Measurements from ENCODE around the gene KY.

Gene KY

DNA sequence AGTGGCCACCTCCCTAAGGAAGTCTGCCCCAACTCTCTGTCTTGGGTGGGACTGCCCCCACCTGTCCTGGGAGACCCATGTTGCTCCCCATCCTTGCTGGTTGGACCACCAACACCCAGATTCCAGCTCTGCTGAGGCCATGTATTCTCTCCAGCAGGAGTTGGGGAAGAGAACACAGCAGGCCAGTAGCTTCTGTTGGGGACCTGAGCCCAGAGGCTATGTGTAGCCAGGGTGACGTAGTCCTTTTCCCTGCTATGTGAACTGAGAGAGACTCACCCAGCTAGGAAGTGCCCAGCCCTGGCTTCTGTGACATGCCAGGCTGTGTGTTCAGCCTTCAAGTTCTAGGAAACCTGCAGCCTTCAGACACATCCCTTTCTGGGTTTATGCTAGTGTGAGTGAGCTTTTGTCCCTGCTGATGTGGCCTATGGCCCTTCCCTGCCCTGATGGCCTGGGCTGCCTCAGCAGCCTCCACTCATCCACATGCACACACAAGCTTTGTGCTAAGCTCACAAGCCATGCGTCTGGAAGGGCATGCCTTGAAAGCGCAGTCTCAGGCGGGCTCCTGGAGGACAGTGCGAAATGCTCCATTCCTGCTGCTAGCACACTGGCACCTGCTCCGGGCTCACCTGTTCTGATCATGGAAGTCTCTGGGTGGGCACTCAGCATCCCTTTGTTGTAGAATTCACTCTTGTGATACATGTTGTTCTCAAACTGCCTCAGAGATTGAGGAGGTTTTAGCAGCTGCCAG, 42.6 kb downstream of the KY start:
- Histone ChIP-seq H3K9me3 (ENCODE audit: control insufficient read depth, insufficient read depth, low read length) (no peaks in the 10 kb centered on the region), H3K27me3 (ENCODE audit: control insufficient read depth, low read length) (no peaks in the 10 kb centered on the region), H3K4me3 (ENCODE audit: low read length) (no peak overlapping the region), H3F3A (ENCODE audit: control insufficient read depth, insufficient read depth) (no peaks in the 10 kb centered on the region), H3K27ac (ENCODE audit: low read depth, low read length) (no peak overlapping the region), H3K36me3 (ENCODE audit: control insufficient read depth, low read length) (no peaks in the 10 kb centered on the region), H3K4me2 (ENCODE audit: low read length) (no peak overlapping the region), H3K9me2 (replicated peaks; ENCODE audit: control insufficient read depth, low read length) (no peaks in the 10 kb centered on the region), H3K79me2 (ENCODE audit: control insufficient read depth, low read length) (no peaks in the 10 kb centered on the region), H4K20me1 (ENCODE audit: control insufficient read depth, insufficient read depth, low read depth, low read length) (no peaks in the 10 kb centered on the region), H3K4me1 (ENCODE audit: control insufficient read depth, low read length) (no peaks in the 10 kb centered on the region)
- TF ChIP-seq, protein P1, sequence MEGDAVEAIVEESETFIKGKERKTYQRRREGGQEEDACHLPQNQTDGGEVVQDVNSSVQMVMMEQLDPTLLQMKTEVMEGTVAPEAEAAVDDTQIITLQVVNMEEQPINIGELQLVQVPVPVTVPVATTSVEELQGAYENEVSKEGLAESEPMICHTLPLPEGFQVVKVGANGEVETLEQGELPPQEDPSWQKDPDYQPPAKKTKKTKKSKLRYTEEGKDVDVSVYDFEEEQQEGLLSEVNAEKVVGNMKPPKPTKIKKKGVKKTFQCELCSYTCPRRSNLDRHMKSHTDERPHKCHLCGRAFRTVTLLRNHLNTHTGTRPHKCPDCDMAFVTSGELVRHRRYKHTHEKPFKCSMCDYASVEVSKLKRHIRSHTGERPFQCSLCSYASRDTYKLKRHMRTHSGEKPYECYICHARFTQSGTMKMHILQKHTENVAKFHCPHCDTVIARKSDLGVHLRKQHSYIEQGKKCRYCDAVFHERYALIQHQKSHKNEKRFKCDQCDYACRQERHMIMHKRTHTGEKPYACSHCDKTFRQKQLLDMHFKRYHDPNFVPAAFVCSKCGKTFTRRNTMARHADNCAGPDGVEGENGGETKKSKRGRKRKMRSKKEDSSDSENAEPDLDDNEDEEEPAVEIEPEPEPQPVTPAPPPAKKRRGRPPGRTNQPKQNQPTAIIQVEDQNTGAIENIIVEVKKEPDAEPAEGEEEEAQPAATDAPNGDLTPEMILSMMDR (IDR thresholded peaks at IDR 0.05; ENCODE audit: low read depth, low read length, poor library complexity, severe bottlenecking), result no peak
- no peak for TF ChIP-seq EZH2phosphoT487 (IDR thresholded peaks at IDR 0.05; ENCODE audit: borderline replicate concordance, low read length)

GRCh38 chr3:134607054-134608022, 43.5 kb downstream of the KY start:
- Histone ChIP-seq H4K20me1 (ENCODE audit: control insufficient read depth, insufficient read depth, low read depth, low read length) (no peaks in the 10 kb centered on the region), H3K9me2 (replicated peaks; ENCODE audit: control insufficient read depth, low read length) (no peaks in the 10 kb centered on the region), H3K4me2 (ENCODE audit: low read length) (no peak overlapping the region), H3K36me3 (ENCODE audit: control insufficient read depth, low read length) (no peaks in the 10 kb centered on the region), H3K27me3 (ENCODE audit: control insufficient read depth, low read length) (no peaks in the 10 kb centered on the region), H3K4me1 (ENCODE audit: control insufficient read depth, low read length) (no peaks in the 10 kb centered on the region), H3K4me3 (ENCODE audit: low read length) (no peak overlapping the region), H3K79me2 (ENCODE audit: control insufficient read depth, low read length) (no peaks in the 10 kb centered on the region), H3K27ac (ENCODE audit: low read depth, low read length) (no peak overlapping the region), H3K9me3 (ENCODE audit: control insufficient read depth, insufficient read depth, low read length) (no peaks in the 10 kb centered on the region), H3F3A (ENCODE audit: control insufficient read depth, insufficient read depth) (no peaks in the 10 kb centered on the region)
- TF ChIP-seq, protein P1 (IDR thresholded peaks at IDR 0.05; ENCODE audit: low read depth, low read length, poor library complexity, severe bottlenecking), result no peak

DNA sequence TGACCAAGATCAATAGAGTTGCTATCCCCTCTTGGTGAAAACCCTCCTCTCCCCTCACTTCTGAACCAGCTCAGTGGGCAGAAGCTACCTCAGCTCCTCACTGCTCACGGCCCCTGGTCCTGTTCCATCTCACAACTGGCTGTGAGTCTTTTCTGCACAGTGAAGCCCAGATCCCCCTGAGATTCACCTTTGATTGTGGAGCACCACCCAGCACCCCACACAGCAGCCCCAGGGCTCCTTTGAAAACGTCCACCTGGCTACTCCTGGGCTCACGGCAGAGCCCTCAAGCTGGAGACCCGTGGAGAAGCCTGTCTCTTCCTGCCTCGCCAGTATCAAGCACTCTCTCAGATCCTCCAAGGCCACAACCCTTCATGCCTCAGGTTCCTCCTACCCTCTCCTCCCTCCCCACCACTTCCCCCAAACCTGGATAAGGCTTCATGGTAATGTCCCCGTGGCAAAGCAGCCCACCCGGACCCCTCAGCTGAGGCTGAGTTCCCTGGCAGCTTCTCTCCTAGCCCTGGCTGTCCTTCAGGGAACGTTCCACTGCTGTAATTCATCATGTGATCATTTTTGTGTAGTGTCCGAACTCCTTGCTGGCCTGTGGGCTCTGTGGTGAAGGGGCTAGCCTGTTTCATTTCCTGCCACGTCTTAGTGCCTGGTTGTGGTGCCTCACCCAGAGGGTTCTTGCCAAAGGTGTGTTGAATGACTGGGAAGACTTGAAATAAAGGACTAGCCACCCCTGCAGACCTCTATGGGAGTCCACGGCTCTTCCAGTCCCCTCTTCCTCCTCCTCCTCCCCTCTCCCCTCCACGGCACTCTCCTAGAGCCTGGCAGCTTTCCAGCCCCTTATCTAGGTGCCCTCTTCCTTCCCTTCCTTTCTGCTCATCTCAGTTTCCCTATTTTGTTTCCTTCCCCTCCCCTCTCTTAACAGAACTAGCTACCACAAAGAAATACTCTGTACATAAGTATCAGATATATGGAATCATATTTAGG, 44.5 kb downstream of the KY start:
- no peaks in the 10 kb centered on the region for H3K4me1 ChIP-seq (ENCODE audit: control insufficient read depth, low read length)
- TF ChIP-seq EZH2phosphoT487 (IDR thresholded peaks at IDR 0.05; ENCODE audit: borderline replicate concordance, low read length), result no peak
- TF ChIP-seq, protein P1 (IDR thresholded peaks at IDR 0.05; ENCODE audit: low read depth, low read length, poor library complexity, severe bottlenecking), result no peak
- H3K9me3 ChIP-seq (ENCODE audit: control insufficient read depth, insufficient read depth, low read length), result no peaks in the 10 kb centered on the region
- H3F3A ChIP-seq (ENCODE audit: control insufficient read depth, insufficient read depth), result no peaks in the 10 kb centered on the region
- no peaks in the 10 kb centered on the region for H4K20me1 ChIP-seq (ENCODE audit: control insufficient read depth, insufficient read depth, low read depth, low read length)
- no peak overlapping the region for H3K4me2 ChIP-seq (ENCODE audit: low read length)
- H3K36me3 ChIP-seq (ENCODE audit: control insufficient read depth, low read length), result no peaks in the 10 kb centered on the region
- H3K4me3 ChIP-seq (ENCODE audit: low read length), result no peak overlapping the region
- H3K9me2 ChIP-seq (replicated peaks; ENCODE audit: control insufficient read depth, low read length), result no peaks in the 10 kb centered on the region
- no peak overlapping the region for H3K27ac ChIP-seq (ENCODE audit: low read depth, low read length)
- no peaks in the 10 kb centered on the region for H3K27me3 ChIP-seq (ENCODE audit: control insufficient read depth, low read length)
- no peaks in the 10 kb centered on the region for H3K79me2 ChIP-seq (ENCODE audit: control insufficient read depth, low read length)

All from DOHH2 (cell line).